AG09319 (cell line): ENCODE data around the gene LRRC8D.

Experiments used
- DNase-seq: peaks from one replicate; pipeline ENCODE4 v3.0.0-alpha.2; 2010; ENCODE audit warnings: low read depth; ENCODE audit errors: extremely low read depth
- CTCF ChIP-seq: IDR thresholded peaks from 2 replicates; pipeline ENCODE4 v1.5.1; 2011; ENCODE audit warnings: low read depth, mild to moderate bottlenecking, inconsistent platforms, low read length, moderate library complexity

LRRC8D gene

GRCh38 chr1:89881415-89882058 is 60.7 kb downstream of the LRRC8D start:
- TF ChIP-seq CTCF = no peak
- no peak for DNase-seq

GRCh38 chr1:89882348-89883029 is 61.7 kb downstream of the LRRC8D start:
- DNase-seq = no peak
- no peak for TF ChIP-seq CTCF

- DNase-seq = no peak
- TF ChIP-seq CTCF = no peak
Observed at GRCh38 chr1:89883030-89883379, 62.2 kb downstream of the LRRC8D start.

GRCh38 chr1:89884718-89885596 is 64.1 kb downstream of the LRRC8D start:
- DNase-seq = no peak
- TF ChIP-seq CTCF = no peak

- no peak for TF ChIP-seq CTCF
- DNase-seq = no peak
Observed at GRCh38 chr1:89887270-89887669, 66.4 kb downstream of the LRRC8D start.

GRCh38 chr1:89887713-89888112 is 66.9 kb downstream of the LRRC8D start:
- no peak for DNase-seq
- no peak for TF ChIP-seq CTCF
